ENCODE data around the gene ZHX3. TPM values are rescaled to one million over a fixed set of nuclear protein-coding genes. Genes with fewer than 3 reads are reported as not detected.

ZHX3 gene
- total RNA-seq, 4 donors from 2014 or later: 20.1 to 30.0 (median 25.9) TPM

DNA sequence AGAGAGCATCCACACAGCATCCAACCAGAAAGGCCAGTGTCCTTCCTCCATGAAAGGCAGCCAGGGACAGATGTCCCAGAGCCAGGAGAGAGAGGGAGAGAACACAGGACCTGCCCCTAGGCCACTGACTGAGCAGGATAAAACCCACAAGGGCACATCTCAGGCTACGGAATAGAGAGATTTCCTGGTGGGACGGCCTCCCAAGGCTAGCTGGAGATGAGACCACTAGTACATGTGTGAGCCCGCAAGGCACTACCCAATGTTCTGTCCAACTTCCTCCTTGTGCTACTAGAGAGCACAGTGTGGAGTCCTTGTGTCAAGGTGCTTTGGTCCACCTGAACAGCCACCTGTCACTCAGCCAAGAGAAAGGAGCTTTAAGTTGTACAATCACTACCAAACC is 136.0 kb downstream of the ZHX3 start:
- in situ Hi-C loops (cut with MboI; ENCODE audit: low sequenced_read_pairs in 4 of 4) (no loop called here), intact Hi-C loops (cut with DNase I; ENCODE audit: low total_unique reads) (no loop called here)
- Histone ChIP-seq H3K9me3 (no peaks in the 10 kb centered on the region), H3K27me3 (no peaks in the 10 kb centered on the region), H3K36me3 (peaks cover 0 to 5% of the 10 kb centered on the region in 2 donors), H3K27ac (no peak overlapping the region), H3K4me3 (no peak overlapping the region), H3K4me1 (peaks cover 41 to 51% of the 10 kb centered on the region in 2 donors)
- ATAC-seq (no peak), DNase-seq (peak in 1 of 2 donors; percentile 4)
- TF ChIP-seq, protein P1, sequence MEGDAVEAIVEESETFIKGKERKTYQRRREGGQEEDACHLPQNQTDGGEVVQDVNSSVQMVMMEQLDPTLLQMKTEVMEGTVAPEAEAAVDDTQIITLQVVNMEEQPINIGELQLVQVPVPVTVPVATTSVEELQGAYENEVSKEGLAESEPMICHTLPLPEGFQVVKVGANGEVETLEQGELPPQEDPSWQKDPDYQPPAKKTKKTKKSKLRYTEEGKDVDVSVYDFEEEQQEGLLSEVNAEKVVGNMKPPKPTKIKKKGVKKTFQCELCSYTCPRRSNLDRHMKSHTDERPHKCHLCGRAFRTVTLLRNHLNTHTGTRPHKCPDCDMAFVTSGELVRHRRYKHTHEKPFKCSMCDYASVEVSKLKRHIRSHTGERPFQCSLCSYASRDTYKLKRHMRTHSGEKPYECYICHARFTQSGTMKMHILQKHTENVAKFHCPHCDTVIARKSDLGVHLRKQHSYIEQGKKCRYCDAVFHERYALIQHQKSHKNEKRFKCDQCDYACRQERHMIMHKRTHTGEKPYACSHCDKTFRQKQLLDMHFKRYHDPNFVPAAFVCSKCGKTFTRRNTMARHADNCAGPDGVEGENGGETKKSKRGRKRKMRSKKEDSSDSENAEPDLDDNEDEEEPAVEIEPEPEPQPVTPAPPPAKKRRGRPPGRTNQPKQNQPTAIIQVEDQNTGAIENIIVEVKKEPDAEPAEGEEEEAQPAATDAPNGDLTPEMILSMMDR (IDR thresholded peaks at IDR 0.05 in 4 of 5, conservative IDR thresholded peaks at IDR 0.05 in 1 of 5): no peak
- no peak for TF ChIP-seq POLR2A (IDR thresholded peaks at IDR 0.05)

DNA sequence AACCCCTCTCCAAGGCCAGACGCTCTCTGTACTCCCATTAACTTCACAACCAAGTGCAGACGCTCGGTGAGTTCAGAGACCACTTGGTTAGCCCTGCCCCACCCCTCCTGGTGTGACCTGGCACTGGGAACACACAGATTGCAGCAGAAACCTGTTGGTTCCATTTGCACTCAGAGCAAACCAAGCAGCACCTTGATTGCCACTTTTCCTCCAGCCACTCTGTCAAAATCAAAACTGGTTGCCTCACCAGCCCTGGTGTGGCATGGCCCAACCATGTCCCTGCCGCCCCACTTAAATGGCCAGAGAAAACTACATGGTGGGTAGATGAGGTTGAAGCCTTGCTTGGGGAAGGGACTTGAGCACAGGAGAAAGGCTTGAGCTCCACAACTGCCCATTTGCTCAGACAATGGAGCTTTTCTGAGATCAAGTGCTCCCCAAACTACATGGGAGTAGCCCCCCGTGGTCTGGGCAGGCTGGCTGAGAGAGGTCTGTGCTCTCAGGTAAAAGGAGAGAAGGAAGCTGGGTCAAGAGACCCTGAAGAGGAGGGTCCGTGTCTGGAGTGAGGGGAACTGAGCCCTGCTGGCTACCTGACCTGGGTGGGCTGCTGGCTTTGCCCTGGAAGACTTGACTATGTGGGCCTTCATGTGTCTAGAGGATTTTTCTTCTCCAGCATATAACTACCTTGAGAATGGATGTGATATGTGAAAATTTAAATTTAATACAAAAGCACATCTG is 136.8 kb downstream of the ZHX3 start:
- H3K9me3 ChIP-seq: no peaks in the 10 kb centered on the region
- intact Hi-C loops (cut with DNase I; ENCODE audit: low total_unique reads) (no loop called here), in situ Hi-C loops (cut with MboI; ENCODE audit: low sequenced_read_pairs in 4 of 4) (no loop called here)
- H3K27ac ChIP-seq: peak overlapping the region in 2 of 4 donors; percentile 29 to 78
- no peak overlapping the region for H3K4me3 ChIP-seq
- DNase-seq (peak in 1 of 2 donors; percentile 9), ATAC-seq (no peak)
- no peaks in the 10 kb centered on the region for H3K27me3 ChIP-seq
- H3K4me1 ChIP-seq: peaks cover 43 to 54% of the 10 kb centered on the region in 2 donors
- peaks cover 0 to 5% of the 10 kb centered on the region in 2 donors for H3K36me3 ChIP-seq
- no peak for TF ChIP-seq POLR2A (IDR thresholded peaks at IDR 0.05)
- TF ChIP-seq, protein P1 (IDR thresholded peaks at IDR 0.05 in 4 of 5, conservative IDR thresholded peaks at IDR 0.05 in 1 of 5): no peak

DNA sequence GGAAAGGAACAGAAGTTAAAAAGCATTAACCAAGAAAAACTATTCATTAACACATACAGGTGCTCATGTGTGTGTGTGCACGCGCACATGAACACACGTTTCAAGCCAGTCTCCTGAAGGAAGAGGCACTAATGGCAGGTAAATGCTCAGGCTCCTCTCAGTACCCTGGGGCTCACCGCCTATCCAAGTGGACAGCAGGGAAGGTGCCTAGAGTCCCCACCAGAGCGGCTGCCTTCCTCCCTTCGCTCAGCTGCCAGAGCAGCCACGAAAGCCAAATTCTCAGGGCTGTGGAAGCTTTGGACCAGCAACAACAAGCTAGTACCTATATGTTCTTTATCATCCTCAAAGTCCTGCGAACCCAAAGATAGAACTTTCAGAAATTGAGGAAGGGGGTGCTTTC is 137.6 kb downstream of the ZHX3 start:
- Histone ChIP-seq H3K27me3 (no peaks in the 10 kb centered on the region), H3K36me3 (peaks cover 0 to 5% of the 10 kb centered on the region in 2 donors), H3K4me1 (peaks cover 43 to 54% of the 10 kb centered on the region in 2 donors), H3K9me3 (no peaks in the 10 kb centered on the region), H3K27ac (peak overlapping the region in 3 of 4 donors; percentile 29 to 78 (median 68)), H3K4me3 (no peak overlapping the region)
- in situ Hi-C loops (cut with MboI; ENCODE audit: low sequenced_read_pairs in 4 of 4) (loop anchor here (5.0 to 10.0 kb wide), 2 partner anchors 45 to 47 kb away; no protein-coding TSS in a partner anchor), intact Hi-C loops (cut with DNase I; ENCODE audit: low total_unique reads) (no loop called here)
- DNase-seq: peak in 1 of 2 donors; percentile 7
- TF ChIP-seq, protein P1 (IDR thresholded peaks at IDR 0.05 in 4 of 5, conservative IDR thresholded peaks at IDR 0.05 in 1 of 5): no peak
- TF ChIP-seq POLR2A (IDR thresholded peaks at IDR 0.05): no peak
- no peak for ATAC-seq

DNA sequence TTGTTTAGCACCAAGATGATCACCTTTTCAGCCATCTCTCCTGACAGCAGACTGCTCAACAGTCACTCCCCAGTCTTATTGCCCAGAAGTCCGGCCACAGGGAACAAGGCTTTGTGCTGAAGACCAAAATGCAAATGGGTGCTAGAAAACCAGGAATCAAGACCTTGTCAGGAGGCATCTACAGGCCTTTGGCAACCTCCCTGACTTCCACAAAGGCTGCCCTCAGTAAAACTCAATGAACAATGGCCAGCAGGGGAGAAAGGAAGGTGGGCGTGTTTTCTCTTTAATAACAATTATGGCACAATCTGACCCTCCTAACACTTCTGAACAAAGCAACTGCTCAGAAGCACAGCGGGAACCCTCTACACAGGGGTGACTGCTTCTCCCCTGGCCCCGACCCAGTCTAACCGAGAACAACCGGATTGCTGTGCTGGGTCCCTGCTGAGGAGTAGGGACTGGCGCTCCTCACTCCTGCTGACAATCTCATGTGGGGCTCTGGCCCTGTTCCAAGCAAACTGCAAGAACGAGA is 138.6 kb downstream of the ZHX3 start:
- H3K36me3 ChIP-seq: peaks cover 0 to 12% of the 10 kb centered on the region in 2 donors
- DNase-seq (peak in 1 of 2 donors; percentile 21), ATAC-seq (no peak)
- H3K4me1 ChIP-seq: peaks cover 52 to 58% of the 10 kb centered on the region in 2 donors
- peak overlapping the region; percentile 68 to 80 (median 76) for H3K27ac ChIP-seq
- H3K4me3 ChIP-seq: no peak overlapping the region
- H3K9me3 ChIP-seq: no peaks in the 10 kb centered on the region
- in situ Hi-C loops (cut with MboI; ENCODE audit: low sequenced_read_pairs in 4 of 4): loop anchor here (5.0 to 10.0 kb wide), 2 partner anchors 46 to 48 kb away; no protein-coding TSS in a partner anchor
- H3K27me3 ChIP-seq: no peaks in the 10 kb centered on the region
- TF ChIP-seq POLR2A (IDR thresholded peaks at IDR 0.05): no peak
- TF ChIP-seq, protein P1 (IDR thresholded peaks at IDR 0.05 in 4 of 5, conservative IDR thresholded peaks at IDR 0.05 in 1 of 5): no peak
- intact Hi-C loops (cut with DNase I; ENCODE audit: low total_unique reads): no loop called here
